GM18951 (cell line): ENCODE measurements around the gene ALG8.
"Not testable (repeated sequence)": the region's sequence is repeated elsewhere in the genome, so short reads cannot be mapped to it uniquely, and the experiment has no call there.

ENCODE experiments used
- POLR2A ChIP-seq: IDR thresholded peaks from 4 replicates; pipeline ENCODE4 v1.6.1; 2011; ENCODE audit warnings: mild to moderate bottlenecking; ENCODE audit not compliant: insufficient read length, insufficient read depth; ENCODE audit errors: extremely low read depth
- in situ Hi-C: fragments of 300-500 bp; cut with MboI; formaldehyde crosslinking; loops from one replicate; pipeline ENCODE4 v1.12.0; 2022; ENCODE audit warnings: low sequenced_read_pairs, mixed read lengths, inconsistent platforms; ENCODE audit not compliant: unreplicated experiment

ALG8 gene

DNA sequence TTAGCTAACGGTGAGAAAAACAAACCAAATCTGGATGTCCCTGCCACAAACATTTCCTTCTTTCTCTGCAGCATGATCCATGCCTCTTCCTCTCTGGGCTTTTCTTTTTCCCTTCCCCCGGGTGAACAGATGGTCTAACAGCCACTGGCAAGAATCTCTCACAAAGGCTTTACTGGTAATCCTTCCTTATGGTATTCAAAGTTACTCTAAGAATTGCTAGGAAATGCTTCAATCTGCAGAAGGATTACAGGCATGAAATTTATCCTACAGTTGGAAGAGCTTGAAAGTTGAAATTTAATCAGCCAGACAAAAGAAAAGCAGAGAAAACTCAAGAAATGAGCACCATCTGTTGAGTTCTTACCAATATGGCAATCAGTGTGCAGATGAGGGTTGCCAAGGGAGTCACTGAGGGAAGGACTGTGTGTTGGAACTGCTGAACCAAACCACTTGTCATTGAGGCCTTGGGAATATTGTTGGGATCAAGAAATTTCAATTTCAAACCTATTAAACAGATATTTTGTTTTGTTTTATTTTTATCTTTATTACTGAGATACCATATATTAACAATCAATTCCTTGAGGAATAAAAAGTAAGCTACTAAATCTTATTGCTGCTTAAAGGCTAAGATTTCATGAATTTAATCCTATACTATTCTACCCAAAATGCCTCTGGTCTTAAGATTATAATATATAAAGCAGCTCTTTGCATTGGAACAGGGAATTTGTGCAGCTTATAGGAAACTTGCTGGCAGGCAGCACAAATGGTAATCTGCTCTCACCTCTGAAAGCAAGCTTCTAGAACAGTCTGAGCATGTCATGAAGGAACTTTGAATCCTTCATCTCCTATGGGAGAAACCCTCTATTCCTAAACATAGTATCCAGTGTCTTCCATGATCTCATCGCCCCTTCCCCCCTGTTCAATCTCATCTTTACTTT lies 30.1 kb downstream of the ALG8 start:
- TF ChIP-seq POLR2A, result no peak
- in situ Hi-C loops, result no loop called here

DNA sequence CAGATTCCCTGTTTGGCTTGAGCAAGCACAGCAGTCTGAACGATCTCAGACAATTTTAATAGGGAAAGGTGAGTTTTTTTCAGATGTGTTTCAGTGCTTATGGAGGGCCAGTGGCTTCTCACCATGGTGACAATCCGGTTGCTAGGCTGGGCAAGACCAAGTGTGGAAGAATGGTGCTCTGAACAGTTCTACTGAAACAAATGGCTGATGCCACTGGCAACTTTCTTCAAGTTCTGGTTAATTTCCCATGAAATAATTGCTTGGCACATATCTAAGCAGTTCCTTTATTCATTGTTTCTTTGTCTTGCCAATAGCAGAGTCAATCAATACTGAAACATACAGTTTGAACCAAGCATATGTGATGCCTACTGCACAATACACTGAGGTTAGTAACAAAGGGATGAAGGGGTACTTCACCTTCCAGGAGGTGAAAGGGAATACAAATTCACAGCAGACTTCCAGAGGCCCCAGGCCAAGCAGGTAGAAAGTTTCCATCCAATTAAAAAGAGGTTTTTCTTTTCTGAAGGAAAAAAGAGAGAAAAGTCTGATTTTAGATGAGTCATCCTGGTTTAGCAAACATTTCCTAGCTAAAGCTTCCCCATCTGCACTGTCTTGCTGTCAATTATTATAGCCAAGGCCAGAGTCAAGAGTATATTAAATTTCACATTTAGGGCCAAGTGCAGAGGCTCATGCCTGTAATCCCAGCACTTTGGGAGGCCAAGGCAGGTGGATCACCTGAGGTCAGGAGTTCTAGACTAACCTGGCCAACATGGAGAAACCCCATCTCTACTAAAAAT lies 38.6 kb downstream of the ALG8 start:
- in situ Hi-C loops, result no loop called here
- no peak for TF ChIP-seq POLR2A

DNA sequence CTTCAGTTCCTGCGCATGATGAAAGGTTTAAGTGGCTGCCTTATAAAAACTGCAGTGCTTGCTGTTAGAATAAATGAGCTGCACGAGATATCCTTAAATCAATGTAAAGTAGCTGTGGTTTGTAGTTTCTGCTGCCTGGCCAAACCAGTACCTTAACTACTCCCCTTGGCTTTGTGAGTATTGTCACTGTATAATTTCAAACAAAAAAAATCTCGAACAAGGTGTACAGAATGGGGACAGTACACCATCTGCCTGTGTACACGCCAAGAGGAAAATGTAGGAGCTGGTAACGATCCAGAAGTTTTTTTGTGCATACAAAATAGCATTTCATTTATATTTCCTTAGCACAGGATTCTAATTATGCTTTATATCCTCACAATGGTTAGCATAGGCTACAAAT lies 39.2 kb downstream of the ALG8 start:
- no peak for TF ChIP-seq POLR2A
- in situ Hi-C loops, result no loop called here

DNA sequence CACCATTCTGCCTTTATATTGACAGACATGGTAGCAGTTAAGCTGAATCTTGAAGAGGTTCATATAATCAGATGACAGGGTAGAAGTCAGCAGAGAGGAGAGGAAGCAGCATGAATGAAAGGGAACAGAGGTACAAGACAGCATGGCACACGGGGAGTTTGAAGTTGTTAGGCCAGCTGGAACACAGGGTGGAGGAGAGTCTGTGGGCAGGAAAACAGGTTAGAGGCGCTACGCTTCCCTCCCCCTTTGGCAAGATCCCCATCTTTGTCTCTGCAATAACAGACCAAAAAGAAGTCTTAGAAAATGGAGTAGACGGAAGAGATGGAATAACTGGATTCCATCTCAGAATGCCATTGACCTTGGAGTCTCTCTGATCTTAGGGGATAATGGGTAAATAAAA lies 39.8 kb downstream of the ALG8 start:
- in situ Hi-C loops, result no loop called here
- no peak for TF ChIP-seq POLR2A

GRCh38 chr11:78097666-78098385 lies 41.6 kb downstream of the ALG8 start:
- no peak for TF ChIP-seq POLR2A
- in situ Hi-C loops, result no loop called here

DNA sequence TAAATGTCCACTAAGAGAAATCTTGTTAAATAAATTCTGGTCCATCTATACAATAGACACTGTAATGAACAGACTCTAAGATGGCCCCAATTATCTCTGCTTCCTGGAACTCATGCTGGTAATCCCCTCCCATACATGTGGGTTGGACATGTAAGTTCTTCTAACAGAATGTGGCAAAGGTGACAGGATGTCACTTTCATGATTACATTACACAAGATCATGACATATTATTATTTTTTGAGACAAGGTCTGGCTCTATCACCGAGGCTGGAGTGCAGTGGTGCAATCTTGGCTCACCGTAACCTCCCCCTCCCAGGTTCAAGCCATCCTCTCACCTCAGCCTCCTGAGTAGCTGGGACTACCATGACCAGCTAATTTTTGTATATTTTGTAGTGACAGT lies 45.2 kb downstream of the ALG8 start:
- in situ Hi-C loops, result no loop called here

GRCh38 chr11:78086521-78087074 lies 52.8 kb downstream of the ALG8 start:
- in situ Hi-C loops, result not testable (repeated sequence)

More for the DNA sequence above, 45.2 kb downstream of the ALG8 start:
- TF ChIP-seq POLR2A, result no peak

GRCh38 chr11:78085972-78086371 lies 53.5 kb downstream of the ALG8 start:
- in situ Hi-C loops, result no loop called here

DNA sequence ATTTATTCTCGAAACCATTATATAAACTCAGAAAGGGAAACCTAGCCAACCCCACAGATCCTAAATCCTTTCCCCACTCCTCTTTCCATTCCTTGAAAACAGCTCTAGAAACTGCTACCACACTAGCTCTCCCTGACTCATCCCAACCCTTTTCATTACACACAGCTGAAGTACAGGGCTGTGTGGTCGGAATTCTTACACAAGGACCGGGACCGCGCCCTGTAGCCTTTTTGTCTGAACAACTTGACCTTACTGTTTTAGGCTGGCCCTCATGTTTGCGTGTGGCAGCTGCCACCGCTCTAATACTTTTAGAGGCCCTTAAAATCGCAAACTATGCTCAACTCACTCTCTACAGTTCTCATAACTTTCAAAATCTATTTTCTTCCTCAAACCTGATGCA lies 54.9 kb downstream of the ALG8 start:
- in situ Hi-C loops, result not testable (repeated sequence)

More at GRCh38 chr11:78085972-78086371, 53.5 kb downstream of the ALG8 start:
- no peak for TF ChIP-seq POLR2A

DNA sequence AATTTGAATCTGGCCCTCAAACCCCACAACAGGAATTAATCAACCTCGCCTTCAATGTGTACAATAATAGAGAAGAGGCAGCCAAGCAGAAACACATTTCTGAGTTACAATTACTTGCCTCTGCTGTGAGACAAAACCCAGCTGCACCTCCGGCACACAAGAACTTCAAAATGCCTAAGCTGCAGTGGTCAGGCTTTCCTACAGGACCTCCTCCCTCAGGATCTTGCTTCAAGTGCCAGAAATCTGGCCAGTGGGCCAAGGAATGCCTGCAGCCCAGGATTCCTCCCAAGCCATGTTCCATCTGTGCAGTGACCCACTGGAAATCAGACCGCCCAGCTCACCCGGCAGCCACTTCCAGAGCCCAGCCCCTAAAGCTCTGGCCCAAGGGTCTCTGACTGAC lies 56.4 kb downstream of the ALG8 start:
- no peak for TF ChIP-seq POLR2A
- in situ Hi-C loops, result no loop called here

DNA sequence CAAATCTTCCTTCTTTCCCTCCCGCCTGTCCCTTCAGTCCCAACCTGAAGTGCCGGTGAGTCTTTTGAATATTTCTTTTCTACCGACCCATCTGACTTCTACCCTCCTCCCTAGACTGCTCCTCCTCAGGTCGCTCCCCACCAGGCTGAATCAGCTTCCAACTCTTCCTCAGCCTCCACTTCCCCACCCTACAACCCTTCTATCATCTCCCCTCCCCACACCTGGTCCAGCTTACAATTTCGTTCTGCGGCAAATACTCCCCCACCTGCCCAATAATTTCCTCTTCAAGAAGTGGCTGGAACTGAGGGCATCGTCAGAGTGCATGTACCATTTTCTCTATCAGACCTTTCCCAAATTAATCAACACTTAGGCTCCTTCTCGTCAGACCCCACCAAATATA lies 57.3 kb downstream of the ALG8 start:
- in situ Hi-C loops, result no loop called here
- no peak for TF ChIP-seq POLR2A

- no peak for TF ChIP-seq POLR2A
- in situ Hi-C loops, result no loop called here
Measured at GRCh38 chr11:78081583-78081982, 57.8 kb downstream of the ALG8 start.
